Measurements from ENCODE around the gene THAP11. TPM values are rescaled to one million over a fixed set of nuclear protein-coding genes. Genes with fewer than 3 reads are reported as not detected.

Gene THAP11
- total and polyA plus RNA-seq, 2 of the 4 experiments (the other 2 are of a cell fraction) = 13.3 to 14.5 TPM

- Histone ChIP-seq H2AFZ (replicated peaks; ENCODE audit: low read length, poor library complexity) (peak overlapping the region; percentile 100), H3K4me1 (ENCODE audit: control insufficient read depth, insufficient read depth, low read length) (peaks cover 13% of the 10 kb centered on the region), H3K79me1 (ENCODE audit: low read depth in 1 of 2, low read length in 2 of 2) (peaks cover 24 to 56% of the 10 kb centered on the region in 2 experiments), H4K91ac (ENCODE audit: insufficient read depth, low read depth, low read length) (no peak overlapping the region), H3K4me3 (ENCODE audit: insufficient read depth, low read depth, low read length) (peak overlapping the region; percentile 69), H2BK15ac (ENCODE audit: low read depth, low read length) (no peak overlapping the region), H3K56ac (ENCODE audit: extremely low read depth, insufficient read depth, low read length) (peak overlapping the region; percentile 46; the same call in 1 of the 2 replicates), H2AK9ac (replicated peaks; ENCODE audit: low read depth, low read length, poor library complexity) (peak overlapping the region; percentile 95), H3K9me3 (ENCODE audit: control insufficient read depth, insufficient read depth, low read length) (no peaks in the 10 kb centered on the region), H3K18ac (ENCODE audit: low read depth, low read length) (no peak overlapping the region), H3K4me2 (ENCODE audit: low read depth, low read length) (peak overlapping the region; percentile 90), H3K23ac (ENCODE audit: low read depth, low read length) (peak overlapping the region; percentile 96), H3K27ac (ENCODE audit: insufficient read depth, low read length) (peak overlapping the region; percentile 47), H3K9me1 (ENCODE audit: insufficient read depth, low read length) (peaks cover 21% of the 10 kb centered on the region), H2BK120ac (ENCODE audit: low read depth, low read length) (no peak overlapping the region), H2BK5ac (ENCODE audit: low read depth, low read length, poor library complexity, severe bottlenecking) (peak overlapping the region; percentile 67), H4K5ac (ENCODE audit: low read depth, low read length) (no peak overlapping the region), H4K20me1 (ENCODE audit: insufficient read depth, low read length) (peaks cover 26% of the 10 kb centered on the region), H3K27me3 (ENCODE audit: control insufficient read depth, insufficient read depth, low read length) (no peaks in the 10 kb centered on the region), H3K36me3 (ENCODE audit: control insufficient read depth, insufficient read depth, low read length) (no peaks in the 10 kb centered on the region), H3K4ac (ENCODE audit: low read depth, low read length) (peak overlapping the region; percentile 86), H3K9ac (ENCODE audit: low read depth, low read length) (peak overlapping the region; percentile 59), H3K14ac (replicated peaks; ENCODE audit: low read depth, low read length) (peak overlapping the region; percentile 60), H2AK5ac (ENCODE audit: low read depth, low read length) (peak overlapping the region; percentile 3), H2BK20ac (ENCODE audit: low read depth, low read length) (no peak overlapping the region), H4K8ac (ENCODE audit: low read depth in 2 of 2, low read length in 2 of 2) (peak overlapping the region in 1 of 2 experiments; percentile 61; a peak in 1 of 4 replicates)
- WGBS, 2 experiments (ENCODE audit: extremely low coverage in 2 of 2, insufficient read length in 1 of 2) = 0% methylated on average over 6 of the region's 11 CpGs; no CpG with 5 or more reads in 1 of the 2 experiments
- ChIA-PET POLR2A (ENCODE audit: unreplicated experiment) (interaction anchor here (0.9 kb wide), 1 partner anchor 10 kb away, joined by 3 read pairs; no protein-coding TSS in a partner anchor), CTCF (interaction anchor here (0.6 kb wide), 1 partner anchor 20 kb away, joined by 3 read pairs; no protein-coding TSS in a partner anchor)
- no TSS peak for BruUV-seq (replicated peaks)
- intact Hi-C loops (cut with micrococcal nuclease) = loop anchor here (2.0 kb wide), 1 partner anchor 27 kb away; no protein-coding TSS in a partner anchor
- TF ChIP-seq ELK1 (IDR thresholded peaks at IDR 0.05; ENCODE audit: borderline replicate concordance, low read depth, low read length) (no peak), RFX5 (IDR thresholded peaks at IDR 0.05; ENCODE audit: low read depth, low read length) (no peak), MXI1 (IDR thresholded peaks at IDR 0.05; ENCODE audit: borderline replicate concordance, low read depth, low read length) (peak; percentile 46; the same call in 1 of the 2 replicates), MAZ (IDR thresholded peaks at IDR 0.05; ENCODE audit: borderline replicate concordance, low read depth, low read length) (no peak), POLR2A (IDR thresholded peaks at IDR 0.05; ENCODE audit: low read depth, low read length) (no peak), FOS (IDR thresholded peaks at IDR 0.05; ENCODE audit: low read depth, low read length) (no peak), CTCF (conservative IDR thresholded peaks at IDR 0.05; ENCODE audit: low read depth, low read length) (no peak), BHLHE40 (IDR thresholded peaks at IDR 0.05; ENCODE audit: low read depth, low read length) (no peak)
- dilution Hi-C loops (cut with HindIII; ENCODE audit: low sequenced_read_pairs, unreplicated experiment) = no loop called here
- in situ Hi-C loops (cut with MboI; ENCODE audit: low sequenced_read_pairs) = no loop called here
- DNase-seq (peak; percentile 68), ATAC-seq (ENCODE audit: low read depth) (no peak)
Observed at GRCh38 chr16:67843343-67843765, 1.2 kb downstream of the THAP11 start.
